H1 (cell line): ENCODE results near the gene GON4L. TPM values are rescaled to one million over a fixed set of nuclear protein-coding genes. Genes with fewer than 3 reads are reported as not detected.

Source experiments
- CTCF ChIA-PET: fragments of 300-600 bp; sonication (Branson Sonifier 250); formaldehyde crosslinking; loops from one replicate; lab custom pipeline; 2021; ENCODE audit not compliant: partially characterized antibody; lab: Charles Lee
- POLR2A ChIA-PET: fragments of 300-600 bp; sonication (Branson Sonifier 250); formaldehyde crosslinking; loops from one replicate; lab custom pipeline; 2021; ENCODE audit warnings: inconsistent platforms; ENCODE audit not compliant: partially characterized antibody; lab: Charles Lee
- DNase-seq, 2 experiments: peaks; one replicate each; pipeline versions ENCODE4 v3.0.0 to v3.0.0-alpha.2; 2010 to 2022; ENCODE audit warnings: low spot score in 2 of 2, low read depth in 1 of 2, mixed read lengths in 1 of 2
- FAIRE-seq: peaks from 2 replicates; lab custom pipeline; 2011; peaks lifted over from hg19 to GRCh38; lab: Jason Lieb, UNC
- H2AFZ ChIP-seq: 2 replicates; pipeline ENCODE4 v1.8.1; 2012; ENCODE audit warnings: low read length, inconsistent platforms
- H2AK5ac ChIP-seq: 2 replicates; pipeline ENCODE4 v1.6.1; 2013; ENCODE audit warnings: low read depth, low read length
- H2BK120ac ChIP-seq: replicated peaks from 2 replicates; pipeline ENCODE3; 2013; ENCODE audit warnings: low read depth, low read length, inconsistent platforms
- H2BK12ac ChIP-seq: 2 replicates; pipeline ENCODE4 v1.6.1; 2013; ENCODE audit warnings: low read depth, low read length
- H2BK15ac ChIP-seq: 2 replicates; pipeline ENCODE4 v1.6.1; 2013; ENCODE audit warnings: low read length
- H2BK20ac ChIP-seq: 2 replicates; pipeline ENCODE4 v1.6.1; 2013; ENCODE audit warnings: low read length
- H2BK5ac ChIP-seq: 2 replicates; pipeline ENCODE4 v1.6.1; 2013; ENCODE audit warnings: low read depth, low read length
- H3K14ac ChIP-seq: 2 replicates; pipeline ENCODE4 v1.6.1; 2013; ENCODE audit warnings: inconsistent platforms; ENCODE audit not compliant: insufficient read length
- H3K18ac ChIP-seq: 2 replicates; pipeline ENCODE4 v1.6.1; 2013; ENCODE audit warnings: low read length; ENCODE audit errors: extremely low read depth
- H3K23ac ChIP-seq: 2 replicates; pipeline ENCODE4 v1.6.1; 2013; ENCODE audit warnings: inconsistent platforms; ENCODE audit not compliant: insufficient read length
- H3K23me2 ChIP-seq: 2 replicates; pipeline ENCODE4 v1.6.1; 2013; ENCODE audit warnings: low read depth, low read length
- H3K27ac ChIP-seq: 2 replicates; pipeline ENCODE4 v1.6.1; 2011; ENCODE audit warnings: low read depth, low read length, inconsistent platforms
- H3K27me3 ChIP-seq, 4 experiments: replicated peaks in 1 of 4; 1 replicate in 1 of 4; 2 replicates in 3 of 4; pipeline versions ENCODE4 v1.6.1 to v1.8.1; 2011 to 2013; ENCODE audit warnings: low read length in 3 of 4, mild to moderate bottlenecking in 3 of 4, inconsistent platforms in 2 of 4, mixed read lengths in 2 of 4, moderate library complexity in 1 of 4; ENCODE audit not compliant: control insufficient read depth in 3 of 4, insufficient read depth in 3 of 4; ENCODE audit errors: extremely low read depth in 1 of 4
- H3K36me3 ChIP-seq, 4 experiments: 2 replicates each; pipeline versions ENCODE4 v1.6.1 to v1.8.1; 2011 to 2013; ENCODE audit warnings: mild to moderate bottlenecking in 4 of 4, low read length in 3 of 4, moderate library complexity in 2 of 4, control low read depth in 1 of 4, inconsistent platforms in 1 of 4; ENCODE audit not compliant: insufficient read depth in 4 of 4, control insufficient read depth in 2 of 4
- H3K4ac ChIP-seq: replicated peaks from 2 replicates; pipeline ENCODE3; 2013; ENCODE audit warnings: low read length, low read depth, mixed read lengths, inconsistent platforms; ENCODE audit not compliant: insufficient read length
- H3K4me1 ChIP-seq, 4 experiments: replicated peaks in 1 of 4; 1 replicate in 1 of 4; 2 replicates in 3 of 4; pipeline versions ENCODE4 v1.6.1 to v1.8.1; 2011 to 2013; ENCODE audit warnings: low read length in 3 of 4, inconsistent platforms in 2 of 4, mixed read lengths in 1 of 4; ENCODE audit not compliant: insufficient read depth in 4 of 4, control insufficient read depth in 3 of 4
- H3K4me2 ChIP-seq, 2 experiments: 2 replicates each; pipeline versions ENCODE4 v1.6.1 to v1.8.1; 2011 to 2013; ENCODE audit warnings: low read depth in 2 of 2, low read length in 2 of 2, control low read depth in 1 of 2, inconsistent platforms in 1 of 2, mild to moderate bottlenecking in 1 of 2; ENCODE audit not compliant: insufficient read depth in 1 of 2
- H3K4me3 ChIP-seq, 4 experiments: fragments of 200-600, 300-600 bp in 1 of 4; sonication (generic), shearing (Covaris generic), sonication (Bioruptor Twin) in 1 of 4; 2 replicates each; pipeline versions ENCODE4 v1.5.1 to v1.8.1; 2011 to 2016; ENCODE audit warnings: low read length in 4 of 4, low read depth in 3 of 4, control low read depth in 2 of 4, inconsistent platforms in 2 of 4, mild to moderate bottlenecking in 2 of 4, mixed read lengths in 1 of 4, moderate library complexity in 1 of 4; ENCODE audit not compliant: insufficient read depth in 2 of 4; ENCODE audit errors: extremely low read depth in 1 of 4
- H3K56ac ChIP-seq: replicated peaks from 2 replicates; pipeline ENCODE3; 2013; ENCODE audit warnings: low read depth, mild to moderate bottlenecking, mixed read lengths, low read length, inconsistent platforms; ENCODE audit not compliant: insufficient read length
- H3K79me1 ChIP-seq: 2 replicates; pipeline ENCODE4 v1.6.1; 2013; ENCODE audit warnings: low read depth, low read length, control low read depth
- H3K79me2 ChIP-seq, 2 experiments: 2 replicates each; pipeline versions ENCODE4 v1.6.1 to v1.8.1; 2012 to 2013; ENCODE audit warnings: low read length in 2 of 2, mild to moderate bottlenecking in 2 of 2, inconsistent platforms in 1 of 2; ENCODE audit not compliant: insufficient read depth in 2 of 2, control insufficient read depth in 1 of 2
- H3K9ac ChIP-seq, 4 experiments: replicated peaks in 1 of 4; 1 replicate in 1 of 4; 2 replicates in 3 of 4; pipeline versions ENCODE4 v1.6.1 to v1.8.1; 2011 to 2013; ENCODE audit warnings: low read depth in 3 of 4, low read length in 3 of 4, control low read depth in 2 of 4, mild to moderate bottlenecking in 2 of 4, moderate library complexity in 2 of 4, inconsistent platforms in 1 of 4; ENCODE audit errors: extremely low read depth in 1 of 4
- H3K9me3 ChIP-seq, 2 experiments: 2 replicates each; pipeline versions ENCODE4 v1.6.1 to v1.8.1; 2012 to 2013; ENCODE audit warnings: mild to moderate bottlenecking in 2 of 2, moderate library complexity in 2 of 2, control low read depth in 1 of 2, inconsistent platforms in 1 of 2, low read depth in 1 of 2, low read length in 1 of 2, mixed read lengths in 1 of 2; ENCODE audit not compliant: insufficient read depth in 2 of 2
- H4K20me1 ChIP-seq, 2 experiments: replicated peaks in 1 of 2; 2 replicates each; pipeline versions ENCODE3 to v1.8.1; 2011 to 2013; ENCODE audit warnings: inconsistent platforms in 2 of 2, low read length in 2 of 2, mild to moderate bottlenecking in 1 of 2; ENCODE audit not compliant: insufficient read depth in 2 of 2, control insufficient read depth in 1 of 2
- H4K5ac ChIP-seq: 2 replicates; pipeline ENCODE4 v1.6.1; 2013; ENCODE audit warnings: low read length, low read depth, mixed read lengths, inconsistent platforms; ENCODE audit not compliant: insufficient read length
- H4K8ac ChIP-seq: 2 replicates; pipeline ENCODE4 v1.8.0; 2013; ENCODE audit warnings: mild to moderate bottlenecking, moderate library complexity, low read length, inconsistent platforms; ENCODE audit not compliant: insufficient read depth; ENCODE audit errors: extremely low read depth
- H4K91ac ChIP-seq: replicated peaks from 2 replicates; pipeline ENCODE3; 2013; ENCODE audit warnings: low read length, mixed read lengths, inconsistent platforms; ENCODE audit not compliant: insufficient read length
- FOSL1 ChIP-seq: IDR thresholded peaks from 2 replicates; pipeline ENCODE4 v1.6.1; 2011; ENCODE audit warnings: mild to moderate bottlenecking, low read depth, low read length, moderate library complexity; ENCODE audit not compliant: insufficient read depth
- HDAC6 ChIP-seq: IDR thresholded peaks from one replicate; pipeline ENCODE4 v1.7.1; 2012; ENCODE audit warnings: low read depth, mild to moderate bottlenecking, inconsistent platforms, low read length, moderate library complexity
- JUN ChIP-seq: IDR thresholded peaks from 2 replicates; pipeline ENCODE4 v1.6.1; 2011; ENCODE audit warnings: low read depth, mild to moderate bottlenecking, improper control_type of control experiment, low read length
- MAFK ChIP-seq: IDR thresholded peaks from 2 replicates; pipeline ENCODE4 v1.6.1; 2012; ENCODE audit warnings: low read depth, mild to moderate bottlenecking, improper control_type of control experiment, low read length
- PHF8 ChIP-seq: fragments of 200-600 bp; sonication (generic); conservative IDR thresholded peaks from 2 replicates; pipeline ENCODE4 v1.7.1; 2012; ENCODE audit warnings: low read depth, mild to moderate bottlenecking, inconsistent platforms, low read length, moderate library complexity
- RFX5 ChIP-seq: IDR thresholded peaks from 2 replicates; pipeline ENCODE4 v1.6.1; 2011; ENCODE audit warnings: low read depth, low read length, improper control_type of control experiment, borderline replicate concordance
- SAP30 ChIP-seq: fragments of 300-600 bp; sonication (generic); IDR thresholded peaks from 2 replicates; pipeline ENCODE4 v1.7.1; 2012; ENCODE audit warnings: low read length, moderate library complexity, mild to moderate bottlenecking, inconsistent platforms; ENCODE audit not compliant: insufficient read depth, insufficient replicate concordance
- TAF1 ChIP-seq: IDR thresholded peaks from 2 replicates; pipeline ENCODE4 v1.6.1; 2011; ENCODE audit warnings: mild to moderate bottlenecking, low read depth, low read length
- TAF7 ChIP-seq: optimal IDR thresholded peaks from 2 replicates; pipeline ENCODE3; 2011; ENCODE audit warnings: low read depth, mild to moderate bottlenecking, inconsistent platforms, low read length, moderate library complexity, borderline replicate concordance
- TBP ChIP-seq: IDR thresholded peaks from 2 replicates; pipeline ENCODE4 v1.6.1; 2011; ENCODE audit warnings: low read depth, low read length, improper control_type of control experiment
- WGBS, 2 experiments: shearing (Covaris generic) in 1 of 2; methylation state at CpG; one replicate each; pipeline versions ENCODE4 v1.1.6 to v1.1.7; 2013 to 2015; ENCODE audit warnings: low lambda C conversion rate in 2 of 2, mixed read lengths in 2 of 2, inconsistent platforms in 1 of 2, low coverage in 1 of 2, missing lambda C conversion rate in 1 of 2; ENCODE audit not compliant: insufficient replicate concordance in 2 of 2, insufficient coverage in 1 of 2, insufficient read length in 1 of 2; ENCODE audit errors: extremely low coverage in 1 of 2, missing lambda C conversion rate in 1 of 2; 5-methylcytosine and 5-hydroxymethylcytosine counted together
- polyA plus RNA-seq, 7 experiments: library from polyadenylated mRNA; depleted of rRNA in 3 of 7; stranded (reverse) in 5 of 7; unstranded in 2 of 7; fragments of >200 nt in 5 of 7; fragments of 200-250 nt in 2 of 7; gene quantifications; 1 replicate in 5 of 7; 2 replicates in 1 of 7; 4 replicates in 1 of 7; pipeline versions ENCODE4 v1.2.1 to v1.2.3, GENCODE V29; 2011 to 2013; ENCODE audit warnings: missing spikeins in 2 of 7, mixed read lengths in 2 of 7
- total RNA-seq: library from RNA; stranded (reverse); fragmentation: NEBNext Ultra II Directional; extraction: Animal tissue kit (Norgen Biotek cat#: 25700); gene quantifications from 2 replicates; pipeline ENCODE4 v1.2.1, GENCODE V29; 2021

Gene GON4L
- total and polyA plus RNA-seq, 2 of the 8 experiments (the other 6 are each of a cell fraction or from before 2014, with no cell fraction given) = 26.2 to 52.1 TPM

- Histone ChIP-seq H2BK12ac (no peak overlapping the region), H3K27me3 (no peaks in the 10 kb centered on the region), H3K79me2 (no peaks in the 10 kb centered on the region), H3K4me1 (no peaks in the 10 kb centered on the region), H2BK120ac (no peak overlapping the region), H3K18ac (no peak overlapping the region), H4K91ac (no peak overlapping the region), H2BK5ac (no peak overlapping the region), H3K79me1 (no peaks in the 10 kb centered on the region), H3K4me3 (no peak overlapping the region), H3K4me2 (no peak overlapping the region), H3K56ac (no peak overlapping the region), H3K9ac (no peak overlapping the region), H2AFZ (no peak overlapping the region), H4K5ac (no peak overlapping the region), H3K27ac (no peak overlapping the region), H4K8ac (no peak overlapping the region), H2BK15ac (no peak overlapping the region), H2AK5ac (no peak overlapping the region), H3K14ac (no peak overlapping the region), H3K23ac (no peak overlapping the region), H3K9me3 (no peaks in the 10 kb centered on the region), H2BK20ac (no peak overlapping the region), H3K36me3 (peaks cover 13 to 44% (median 25%) of the 10 kb centered on the region in 4 experiments; a peak in 6 of 8 replicates), H3K23me2 (no peaks in the 10 kb centered on the region), H4K20me1 (peaks cover 0 to 3% of the 10 kb centered on the region in 2 experiments), H3K4ac (no peak overlapping the region)
- TF ChIP-seq JUN = no peak
- no peak for TF ChIP-seq HDAC6
- TF ChIP-seq MAFK = no peak
- TF ChIP-seq TAF7 = no peak
- no peak for TF ChIP-seq FOSL1
- no peak for TF ChIP-seq RFX5
- TF ChIP-seq PHF8 = no peak
- no peak for TF ChIP-seq TBP
- TF ChIP-seq SAP30 = no peak
- no peak for TF ChIP-seq TAF1
- DNase-seq = no peak
- POLR2A ChIA-PET = no interaction called here
- CTCF ChIA-PET = interaction anchor here (0.9 kb wide), 1 partner anchor 58 kb away, joined by 3 read pairs; no protein-coding TSS in a partner anchor
- no peak for FAIRE-seq
- WGBS, 2 experiments = 83% methylated on average over 3 of the region's 3 CpGs; no CpG with 5 or more reads in 1 of the 2 experiments
Measured at GRCh38 chr1:155813672-155814071, 43.3 kb downstream of the GON4L start.
